ENCODE data around the gene NPM3.

Gene NPM3

GRCh38 chr10:101785801-101786200 lies 2.6 kb upstream of the NPM3 start:
- in situ Hi-C loops (cut with HindIII; ENCODE audit: low pct_unique_long_range_greater_than_20kb, low sequenced_read_pairs), result no loop called here
- no peak for TF ChIP-seq JUND (IDR thresholded peaks at IDR 0.05; ENCODE audit: low read depth)
- DNase-seq (ENCODE audit: low read depth in 1 of 2, low spot score in 1 of 2), result no peak

GRCh38 chr10:101784558-101784957 lies 1.3 kb upstream of the NPM3 start:
- in situ Hi-C loops (cut with HindIII; ENCODE audit: low pct_unique_long_range_greater_than_20kb, low sequenced_read_pairs), result no loop called here
- DNase-seq (ENCODE audit: low read depth in 1 of 2, low spot score in 1 of 2), result no peak

GRCh38 chr10:101783736-101784118 lies 481 bp upstream of the NPM3 start:
- peak in 1 of 2 experiments; percentile 37 for DNase-seq (ENCODE audit: low read depth in 1 of 2, low spot score in 1 of 2)
- no peak for TF ChIP-seq JUND (IDR thresholded peaks at IDR 0.05; ENCODE audit: low read depth)
- in situ Hi-C loops (cut with HindIII; ENCODE audit: low pct_unique_long_range_greater_than_20kb, low sequenced_read_pairs), result no loop called here

More at GRCh38 chr10:101784558-101784957, 1.3 kb upstream of the NPM3 start:
- TF ChIP-seq JUND (IDR thresholded peaks at IDR 0.05; ENCODE audit: low read depth), result no peak

GRCh38 chr10:101781984-101782810 lies 1.0 kb downstream of the NPM3 start:
- no peak for TF ChIP-seq JUND (IDR thresholded peaks at IDR 0.05; ENCODE audit: low read depth)
- in situ Hi-C loops (cut with HindIII; ENCODE audit: low pct_unique_long_range_greater_than_20kb, low sequenced_read_pairs), result no loop called here
- DNase-seq (ENCODE audit: low read depth in 1 of 2, low spot score in 1 of 2), result no peak

- in situ Hi-C loops (cut with HindIII; ENCODE audit: low pct_unique_long_range_greater_than_20kb, low sequenced_read_pairs), result no loop called here
- no peak for TF ChIP-seq JUND (IDR thresholded peaks at IDR 0.05; ENCODE audit: low read depth)
- no peak for DNase-seq (ENCODE audit: low read depth in 1 of 2, low spot score in 1 of 2)
Observed at GRCh38 chr10:101781655-101781983, 1.6 kb downstream of the NPM3 start.

GRCh38 chr10:101780818-101781654 lies 2.2 kb downstream of the NPM3 start:
- no peak for TF ChIP-seq JUND (IDR thresholded peaks at IDR 0.05; ENCODE audit: low read depth)
- DNase-seq (ENCODE audit: low read depth in 1 of 2, low spot score in 1 of 2), result peak; percentile 79 to 94
- in situ Hi-C loops (cut with HindIII; ENCODE audit: low pct_unique_long_range_greater_than_20kb, low sequenced_read_pairs), result no loop called here

GRCh38 chr10:101780187-101780817 lies 2.9 kb downstream of the NPM3 start:
- DNase-seq (ENCODE audit: low read depth in 1 of 2, low spot score in 1 of 2), result peak in 1 of 2 experiments; percentile 18
- TF ChIP-seq JUND (IDR thresholded peaks at IDR 0.05; ENCODE audit: low read depth), result no peak
- in situ Hi-C loops (cut with HindIII; ENCODE audit: low pct_unique_long_range_greater_than_20kb, low sequenced_read_pairs), result no loop called here

GRCh38 chr10:101779544-101780186 lies 3.6 kb downstream of the NPM3 start:
- DNase-seq (ENCODE audit: low read depth in 1 of 2, low spot score in 1 of 2), result peak; percentile 79 to 92
- in situ Hi-C loops (cut with HindIII; ENCODE audit: low pct_unique_long_range_greater_than_20kb, low sequenced_read_pairs), result no loop called here
- TF ChIP-seq JUND (IDR thresholded peaks at IDR 0.05; ENCODE audit: low read depth), result no peak

- peak in 1 of 2 experiments; percentile 41 for DNase-seq (ENCODE audit: low read depth in 1 of 2, low spot score in 1 of 2)
- in situ Hi-C loops (cut with HindIII; ENCODE audit: low pct_unique_long_range_greater_than_20kb, low sequenced_read_pairs), result no loop called here
- no peak for TF ChIP-seq JUND (IDR thresholded peaks at IDR 0.05; ENCODE audit: low read depth)
Observed at GRCh38 chr10:101778781-101779543, 4.3 kb downstream of the NPM3 start.

- no peak for DNase-seq (ENCODE audit: low read depth in 1 of 2, low spot score in 1 of 2)
- in situ Hi-C loops (cut with HindIII; ENCODE audit: low pct_unique_long_range_greater_than_20kb, low sequenced_read_pairs), result no loop called here
- TF ChIP-seq JUND (IDR thresholded peaks at IDR 0.05; ENCODE audit: low read depth), result no peak
Observed at GRCh38 chr10:101778151-101778780, 5.0 kb downstream of the NPM3 start.

- no peak for TF ChIP-seq JUND (IDR thresholded peaks at IDR 0.05; ENCODE audit: low read depth)
- in situ Hi-C loops (cut with HindIII; ENCODE audit: low pct_unique_long_range_greater_than_20kb, low sequenced_read_pairs), result no loop called here
- DNase-seq (ENCODE audit: low read depth in 1 of 2, low spot score in 1 of 2), result no peak
Observed at GRCh38 chr10:101777619-101778145, 5.6 kb downstream of the NPM3 start.
